A204.1 (cell line): ENCODE measurements around the gene TCAF2.
A peak's percentile ranks its signal among the peaks of the same experiment; 100 is the strongest.
"Not testable (repeated sequence)": the region's sequence is repeated elsewhere in the genome, so short reads cannot be mapped to it uniquely, and the experiment has no call there.

Experiments
- FAIRE-seq: peaks from 2 replicates; lab custom pipeline; 2012; peaks lifted over from hg19 to GRCh38; lab: Jason Lieb, UNC

Gene TCAF2

GRCh38 chr7:143620646-143621045, at the start of gene TCAF2:
TSS of gene TCAF2 (plus strand) at chr7:143620974.
- peak; percentile 80 for FAIRE-seq

DNA sequence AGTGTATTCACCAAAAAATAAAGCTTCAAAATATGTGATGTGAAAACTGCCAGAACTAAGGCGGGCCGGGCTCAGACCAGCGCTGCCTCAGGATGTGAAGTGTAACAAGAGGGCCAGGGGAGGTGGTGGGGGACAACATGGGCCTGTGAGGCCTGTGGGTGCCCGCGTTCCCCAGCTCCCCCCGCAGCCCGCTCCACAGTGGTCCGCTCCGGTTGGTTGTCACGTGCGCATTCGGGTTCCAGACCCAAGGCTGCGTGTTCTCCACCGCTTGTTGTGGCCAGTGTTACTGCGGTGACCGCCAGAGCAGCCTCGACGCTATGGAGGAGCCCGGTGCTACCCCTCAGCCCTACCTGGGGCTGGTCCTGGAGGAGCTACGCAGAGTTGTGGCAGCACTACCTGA, 49.3 kb upstream of the TCAF2 start, which contains the start of gene CTAGE15:
Gene CTAGE15 (plus strand): TSS at position 301 of the 400 bp plus-strand sequence. CDS start 17 bp downstream, at position 318.
- not testable (repeated sequence) for FAIRE-seq

DNA sequence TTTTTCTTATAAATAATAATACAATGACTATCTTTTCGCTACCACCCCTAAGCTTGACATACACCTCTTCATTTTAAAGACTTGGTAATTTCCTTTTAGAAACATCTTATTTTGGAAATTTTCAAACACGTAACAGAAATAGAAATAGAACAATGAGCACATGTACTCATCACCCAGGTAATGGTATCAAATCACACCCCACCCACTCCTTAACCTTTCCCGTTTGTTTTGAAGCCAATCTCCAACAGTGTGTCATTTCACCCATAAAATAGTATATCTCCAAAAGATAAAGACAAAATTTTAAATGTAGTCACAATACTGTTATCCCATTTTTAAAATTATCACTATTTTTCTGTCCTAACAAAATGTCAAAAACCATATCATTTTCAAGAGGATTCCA, 32.6 kb upstream of the TCAF2 start:
- FAIRE-seq: not testable (repeated sequence)

DNA sequence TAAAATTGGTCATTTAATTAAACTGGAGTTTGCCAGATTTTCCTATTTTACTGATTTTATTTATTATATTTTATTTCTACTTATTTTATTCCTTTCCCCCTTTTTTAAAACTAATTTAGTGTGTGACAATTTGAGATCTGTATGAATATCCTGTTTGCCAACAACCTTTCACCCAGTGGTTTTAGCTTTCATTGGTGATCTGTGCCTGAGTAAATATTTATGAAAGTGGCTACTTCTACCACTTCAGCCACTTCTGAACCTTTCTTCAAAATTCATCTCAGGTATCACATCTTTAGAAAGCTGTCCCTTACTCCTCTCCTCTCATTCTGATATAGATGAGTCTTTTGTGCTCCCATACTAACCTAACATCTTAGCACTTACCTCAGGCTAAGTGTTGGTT, 30.9 kb upstream of the TCAF2 start:
- not testable (repeated sequence) for FAIRE-seq

DNA sequence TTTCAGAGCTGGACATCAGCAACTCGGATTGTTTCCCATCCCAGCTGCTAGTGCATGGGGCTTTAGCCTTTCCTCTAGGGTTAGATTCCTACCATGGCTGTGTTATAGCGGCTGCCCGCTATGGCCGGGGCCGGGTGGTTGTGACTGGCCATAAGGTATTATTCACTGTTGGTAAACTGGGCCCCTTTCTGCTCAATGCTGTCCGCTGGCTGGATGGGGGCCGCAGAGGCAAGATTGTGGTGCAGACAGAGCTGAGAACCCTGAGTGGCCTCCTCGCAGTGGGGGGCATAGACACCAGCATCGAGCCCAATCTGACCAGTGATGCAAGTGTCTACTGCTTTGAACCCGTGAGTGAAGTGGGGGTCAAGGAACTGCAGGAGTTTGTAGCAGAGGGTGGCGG, 22.7 kb upstream of the TCAF2 start:
- FAIRE-seq: not testable (repeated sequence)

DNA sequence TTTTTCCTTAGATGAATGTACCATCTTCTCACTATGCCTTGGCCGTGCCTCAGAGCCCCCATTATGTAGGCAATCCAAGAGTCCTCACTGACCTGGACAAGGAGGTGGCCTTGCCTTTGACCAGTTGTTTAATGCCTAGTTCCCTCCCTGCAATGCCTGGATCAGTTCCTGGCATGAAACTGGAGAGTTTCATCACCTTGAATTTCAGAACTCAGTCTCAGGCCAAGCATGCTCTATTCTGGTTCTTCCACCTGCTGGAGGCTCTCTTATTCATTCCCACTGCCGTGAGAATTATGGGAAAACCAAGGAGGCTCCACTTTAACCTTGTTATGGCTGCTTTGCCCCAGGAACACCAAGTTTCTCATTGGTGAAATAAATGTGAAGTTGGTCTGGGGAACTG, 17.2 kb upstream of the TCAF2 start:
- FAIRE-seq: not testable (repeated sequence)

DNA sequence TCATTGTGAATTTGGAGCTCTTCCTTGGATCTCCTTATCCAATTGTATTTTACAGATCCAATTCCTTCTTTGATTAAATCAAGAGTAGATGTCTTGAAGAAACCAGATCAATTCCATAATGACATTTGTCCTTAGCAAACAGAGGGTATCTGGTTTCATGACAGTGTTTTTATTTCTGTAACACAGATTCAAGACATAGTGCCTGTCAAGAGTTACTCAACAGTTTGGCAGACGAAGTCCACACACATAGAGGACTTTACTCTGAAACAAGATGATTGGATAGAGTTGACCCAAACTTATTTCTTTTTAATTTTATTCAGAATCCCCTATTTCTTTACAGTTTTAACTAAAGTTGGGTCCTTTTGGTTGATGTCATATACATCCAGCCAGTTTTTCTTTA, 14.7 kb upstream of the TCAF2 start:
- FAIRE-seq: peak; percentile 27

- FAIRE-seq: peak; percentile 88
Measured at GRCh38 chr7:143615545-143615944, 5.2 kb upstream of the TCAF2 start.

GRCh38 chr7:143617204-143617603, 3.6 kb upstream of the TCAF2 start:
- FAIRE-seq: not testable (repeated sequence)

GRCh38 chr7:143620058-143620457, 716 bp upstream of the TCAF2 start:
- FAIRE-seq: not testable (repeated sequence)

GRCh38 chr7:143621175-143621574, 401 bp downstream of the TCAF2 start:
- not testable (repeated sequence) for FAIRE-seq

DNA sequence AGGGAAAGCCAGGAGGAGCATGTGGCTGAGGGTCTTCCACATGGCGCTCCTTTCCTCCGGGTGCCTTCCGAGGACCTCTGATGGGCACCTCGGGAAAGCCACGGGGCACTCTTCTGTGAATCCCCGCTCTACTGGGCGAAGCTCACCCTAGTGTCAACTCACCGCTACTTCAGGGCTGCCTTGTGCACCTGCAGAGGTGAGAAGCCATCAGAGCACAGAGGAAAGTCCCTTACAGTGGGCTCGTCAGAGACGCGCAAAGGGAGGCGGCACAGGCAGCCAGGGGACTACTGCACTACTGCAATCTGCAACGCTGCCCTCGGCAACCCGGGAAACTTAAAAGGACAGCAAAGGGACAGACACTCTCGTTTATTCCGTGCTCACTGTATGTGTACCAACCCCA, 1.4 kb downstream of the TCAF2 start:
- FAIRE-seq: not testable (repeated sequence)

DNA sequence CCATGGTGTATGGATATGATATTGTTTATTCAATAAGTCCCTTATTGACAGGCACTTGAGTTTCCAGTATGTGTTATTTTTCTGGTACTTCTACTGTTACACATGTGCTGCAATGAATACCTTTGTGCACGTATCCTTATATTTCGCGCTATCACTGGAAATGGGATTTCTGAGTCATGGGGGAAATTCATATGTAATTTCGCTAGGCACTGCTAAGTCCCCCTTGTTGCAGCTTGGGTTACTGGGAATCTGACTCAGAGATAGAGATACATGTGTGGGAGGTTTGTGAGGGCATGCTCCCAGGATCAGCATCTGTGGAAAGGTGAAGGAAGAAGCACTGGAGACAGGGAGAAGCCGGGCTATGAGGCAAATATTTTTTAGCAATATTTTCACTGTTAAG, 9.9 kb downstream of the TCAF2 start:
- not testable (repeated sequence) for FAIRE-seq

DNA sequence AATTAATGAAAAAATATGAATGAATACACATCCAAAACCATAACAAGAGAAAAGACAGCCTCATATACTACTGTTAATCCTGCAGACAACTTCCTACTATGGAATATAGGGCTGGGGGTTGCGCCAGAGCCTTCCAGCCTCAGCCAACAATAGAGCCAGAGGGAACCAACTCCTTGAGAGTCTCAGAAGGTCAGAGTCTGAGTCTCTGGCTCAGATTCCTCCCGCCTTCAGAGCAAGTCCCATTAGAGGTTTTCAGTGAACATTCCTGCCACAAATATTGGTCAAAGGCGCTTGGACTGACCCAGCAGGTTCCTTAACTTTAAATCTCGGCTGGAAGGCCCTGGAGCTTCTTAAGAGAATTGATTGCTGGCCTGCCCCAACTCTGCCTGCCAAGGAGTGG, 11.7 kb downstream of the TCAF2 start:
- FAIRE-seq: not testable (repeated sequence)

DNA sequence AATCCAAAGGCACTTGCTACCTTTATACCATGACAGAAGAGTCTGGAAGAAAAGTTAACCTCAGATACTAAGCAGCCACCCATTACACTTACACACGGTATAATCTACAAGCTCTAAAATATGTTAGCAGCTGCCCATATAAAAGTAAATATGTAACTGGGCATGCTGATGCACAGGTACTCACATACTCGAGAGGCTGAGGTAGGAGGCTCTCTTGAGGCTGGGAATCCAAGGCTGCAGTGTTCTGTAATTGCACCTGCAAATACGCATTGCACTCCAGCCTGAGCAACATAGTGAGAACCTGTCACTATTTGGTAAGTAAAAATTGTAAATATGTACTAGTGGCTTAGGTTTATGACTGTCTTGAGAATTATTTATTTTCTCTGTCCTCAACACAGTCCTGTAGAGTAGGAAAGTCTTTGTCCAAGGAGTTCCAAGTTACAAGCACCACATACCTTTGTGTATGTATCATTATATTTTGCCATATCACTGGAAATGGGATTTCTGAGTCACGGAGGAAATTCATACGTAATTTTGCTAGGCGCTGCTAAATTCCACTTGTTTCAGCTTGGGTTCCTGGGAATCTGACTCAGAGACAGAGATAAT, 12.3 kb downstream of the TCAF2 start:
- FAIRE-seq: not testable (repeated sequence)

DNA sequence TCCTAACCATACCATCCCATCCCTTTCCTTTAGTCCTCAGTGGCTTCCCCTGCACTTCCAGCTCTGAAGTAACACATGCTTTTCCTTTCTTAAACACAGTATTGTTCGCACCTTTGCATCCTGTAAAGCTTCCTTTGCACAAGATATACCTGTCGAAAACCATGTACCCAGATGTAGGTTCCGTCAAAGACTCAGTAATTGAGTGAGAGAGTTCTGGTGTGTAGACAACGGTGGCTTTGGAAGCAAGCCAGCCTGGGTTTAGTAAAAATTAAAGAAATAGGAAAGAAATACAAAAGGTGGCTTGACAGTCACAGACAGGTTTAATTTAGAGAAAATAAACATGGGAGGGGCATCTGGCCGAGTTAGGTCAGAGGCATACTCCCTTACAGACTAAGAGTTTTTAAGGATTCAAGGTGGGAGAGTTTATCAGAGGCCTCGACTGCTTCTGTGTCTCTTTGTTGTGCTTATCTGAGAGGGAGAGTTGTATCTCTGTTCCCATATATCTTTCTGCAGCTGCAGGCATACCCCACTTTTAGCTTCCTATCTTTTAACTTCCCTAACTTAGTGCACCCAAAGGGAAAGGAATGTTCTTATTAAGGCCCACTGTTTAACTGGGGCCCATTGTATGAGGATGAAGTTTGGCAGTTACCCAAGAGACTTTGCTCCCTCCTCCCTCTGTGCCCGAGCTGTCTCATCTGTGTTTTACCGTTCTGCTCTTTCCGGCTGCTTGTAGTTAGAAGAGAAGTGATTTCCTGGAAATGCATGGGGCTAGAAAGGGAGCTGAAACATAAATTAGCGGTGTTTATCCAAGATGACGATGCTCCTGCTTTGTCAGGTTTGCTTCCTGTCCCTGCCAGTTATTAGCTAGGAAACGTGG, 14.8 kb downstream of the TCAF2 start:
- FAIRE-seq: not testable (repeated sequence)

DNA sequence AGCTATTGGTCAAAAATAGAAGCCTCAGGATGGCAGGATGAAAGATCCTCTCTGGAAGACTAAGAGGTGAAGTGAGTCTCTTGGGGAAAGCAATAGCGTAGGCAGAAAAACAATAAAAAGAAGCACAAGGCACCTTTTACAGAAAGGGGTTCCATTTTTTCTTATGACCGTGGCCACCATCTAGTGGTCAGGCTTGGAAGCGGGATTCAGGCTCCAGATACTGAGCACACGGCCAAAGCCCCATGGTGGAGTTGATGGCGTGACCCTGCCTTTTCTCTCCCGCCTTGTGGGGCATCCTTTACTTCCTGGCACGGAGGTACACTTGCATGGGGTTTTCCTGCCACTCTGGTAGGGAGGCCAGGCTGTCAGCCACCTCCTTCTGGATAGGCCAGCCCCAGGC, 18.6 kb downstream of the TCAF2 start:
- FAIRE-seq: not testable (repeated sequence)

DNA sequence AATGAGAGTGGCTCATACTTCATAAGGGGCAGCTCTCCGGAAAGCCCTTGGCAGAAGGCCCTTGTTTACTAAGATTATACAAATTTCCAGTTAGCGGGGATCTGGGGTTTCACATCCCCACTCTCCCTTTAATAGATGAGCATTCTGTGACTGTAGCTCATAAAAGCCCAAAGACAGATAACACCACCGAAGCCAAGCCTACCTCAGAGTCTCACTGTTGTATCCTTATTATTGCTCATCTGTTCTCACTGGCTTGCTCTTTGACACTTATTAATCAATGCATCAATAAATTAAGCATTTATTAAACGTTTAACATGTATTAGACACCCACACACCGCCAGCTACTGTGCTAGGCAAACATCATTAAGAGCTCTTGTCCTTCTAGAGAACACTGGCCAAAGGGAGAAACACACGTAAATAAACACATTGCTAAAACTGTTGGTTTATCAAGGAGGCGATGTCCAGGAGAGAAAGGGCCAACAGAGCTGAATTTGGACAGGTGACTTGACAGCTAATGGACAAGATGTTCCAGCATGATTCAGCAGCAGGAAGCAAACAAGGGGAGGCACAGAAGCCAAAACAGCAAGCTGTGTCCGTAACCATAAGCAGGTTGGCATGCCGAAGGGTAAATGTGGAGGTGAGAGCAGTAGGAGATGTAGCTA, 19.9 kb downstream of the TCAF2 start:
- FAIRE-seq: not testable (repeated sequence)

DNA sequence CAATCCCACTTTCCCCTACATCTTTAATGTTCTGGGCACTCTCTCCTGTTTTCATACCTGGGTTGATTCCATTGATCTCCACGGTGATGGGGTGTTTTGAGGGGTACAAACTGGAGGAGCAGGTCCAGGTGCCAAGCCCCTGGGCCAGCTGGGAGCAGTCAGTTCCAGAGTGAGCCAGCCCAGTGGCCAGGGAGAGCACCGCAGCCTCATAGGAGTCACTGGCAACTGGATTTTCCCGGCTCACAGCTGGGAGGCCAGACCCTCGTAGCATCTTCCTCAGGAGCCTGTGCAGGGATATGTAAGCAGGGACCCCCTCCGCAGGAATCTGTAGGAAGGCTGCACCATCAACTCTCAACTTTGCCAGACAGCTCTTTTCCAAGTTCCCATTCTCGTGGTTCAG, 25.8 kb downstream of the TCAF2 start:
- FAIRE-seq: not testable (repeated sequence)

- not testable (repeated sequence) for FAIRE-seq
Measured at GRCh38 chr7:143649902-143650301, 29.1 kb downstream of the TCAF2 start.

GRCh38 chr7:143650447-143650846, 29.7 kb downstream of the TCAF2 start:
- not testable (repeated sequence) for FAIRE-seq
